ENCODE data around the gene SEZ6L.

SEZ6L gene

DNA sequence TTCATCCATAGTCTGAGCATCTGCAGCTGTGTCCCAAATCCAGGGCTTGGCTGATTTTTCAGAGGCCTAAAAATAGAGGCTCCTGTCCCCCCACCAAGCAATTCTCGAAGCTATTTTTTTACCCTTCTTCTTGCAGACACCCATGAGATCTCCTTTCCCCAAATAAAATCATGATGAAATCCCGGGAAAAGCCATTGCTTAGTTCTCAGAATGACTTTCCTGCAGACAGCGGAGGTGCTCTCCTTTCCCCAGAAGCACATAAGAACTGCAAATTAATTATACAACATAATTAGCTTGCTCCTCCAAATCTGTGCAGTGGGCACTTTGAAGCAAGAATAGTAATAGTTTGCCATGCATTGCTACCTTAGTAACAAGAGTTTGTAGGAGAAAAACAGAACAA lies 176.2 kb downstream of the SEZ6L start:
- no peak for DNase-seq

DNA sequence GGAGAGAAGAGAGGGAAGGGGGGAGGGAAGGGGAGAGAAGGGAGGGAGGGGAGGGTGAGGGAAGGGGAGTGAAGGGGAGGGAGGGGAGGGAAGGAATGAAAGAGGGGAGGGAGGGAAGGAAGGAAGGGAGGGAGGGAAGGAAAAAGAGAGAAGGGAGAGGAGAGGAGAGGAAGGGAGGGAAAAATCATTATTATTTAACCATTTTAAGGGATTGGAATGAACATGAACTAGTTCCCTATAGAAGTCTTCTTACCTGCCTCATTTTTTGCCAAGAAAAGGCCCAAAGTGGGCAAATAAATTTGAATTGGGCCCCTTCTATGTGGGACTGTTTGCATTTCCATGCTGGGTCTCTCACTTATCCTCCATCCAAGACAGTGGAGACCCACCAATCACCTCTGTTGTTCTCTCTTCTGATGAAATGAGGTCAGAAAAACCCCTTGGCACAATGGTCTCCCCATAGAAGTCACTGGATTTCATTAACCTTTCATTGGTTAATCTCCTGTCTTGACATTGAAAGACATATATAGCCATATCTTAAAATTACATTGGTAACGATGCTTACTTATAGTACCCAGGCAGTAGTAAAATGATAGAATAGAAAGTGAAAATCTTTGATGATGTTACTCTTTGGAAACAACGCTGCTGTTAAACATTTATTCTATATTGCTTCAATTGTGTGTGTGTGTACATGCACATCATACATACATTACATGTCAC lies 179.7 kb downstream of the SEZ6L start:
- no peak for DNase-seq

DNA sequence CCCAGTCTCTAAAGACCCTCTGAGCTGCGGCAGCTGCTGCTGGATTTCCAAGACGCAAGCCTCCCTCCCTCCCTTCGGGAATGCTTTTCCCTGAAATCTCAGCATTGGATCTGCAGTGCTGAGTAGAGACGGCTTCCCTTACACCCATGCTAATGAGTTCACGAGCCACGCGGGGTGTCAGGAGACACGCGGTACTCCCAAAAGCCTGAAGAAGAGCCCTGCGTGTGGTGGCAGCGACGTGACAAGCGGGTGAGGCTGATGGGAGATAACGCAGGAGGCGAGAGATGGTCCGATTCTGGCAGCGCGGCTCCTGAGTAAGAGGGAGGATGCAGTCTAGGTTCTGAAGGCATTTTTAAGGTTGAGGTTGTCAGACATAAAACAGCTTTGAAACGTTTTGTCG lies 185.4 kb downstream of the SEZ6L start:
- DNase-seq = no peak

DNA sequence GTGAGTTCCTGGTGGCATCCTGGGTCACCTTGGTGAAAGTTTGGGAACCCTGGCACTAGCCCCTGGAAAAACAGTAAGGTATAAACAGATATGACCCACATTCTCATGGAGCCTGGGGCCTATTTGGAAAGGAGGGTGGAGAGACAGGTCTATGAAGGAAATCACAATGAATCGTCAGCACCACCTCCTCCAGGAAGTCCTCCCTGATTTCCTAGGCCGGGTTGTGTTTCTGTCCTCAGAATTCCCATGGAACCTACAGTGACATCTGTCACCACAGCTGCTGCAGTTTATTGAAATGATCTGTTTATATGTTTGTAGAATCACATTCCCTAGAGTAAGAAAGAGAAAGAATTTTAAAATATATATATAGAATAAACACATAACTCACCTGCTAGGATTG lies 188.0 kb downstream of the SEZ6L start:
- no peak for DNase-seq

DNA sequence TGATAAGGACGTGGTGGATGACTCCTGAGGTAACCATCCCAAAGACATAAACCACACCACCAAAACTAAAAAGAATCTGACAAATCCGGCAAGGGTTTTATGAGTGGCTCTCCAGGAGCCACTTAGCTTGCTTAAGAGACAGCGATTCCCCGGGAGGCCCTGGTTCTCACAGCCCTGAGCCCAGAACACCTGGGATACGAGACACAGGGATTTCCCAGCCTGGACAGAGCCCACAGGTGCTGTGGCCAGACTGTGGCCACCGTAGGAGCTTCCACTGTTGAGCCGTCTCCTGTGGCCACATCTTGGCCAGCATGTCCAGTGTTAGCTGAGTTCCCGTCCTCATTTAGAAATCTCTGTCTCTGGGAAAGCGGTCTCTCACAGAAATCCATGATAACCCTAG lies 188.6 kb downstream of the SEZ6L start:
- DNase-seq = no peak

DNA sequence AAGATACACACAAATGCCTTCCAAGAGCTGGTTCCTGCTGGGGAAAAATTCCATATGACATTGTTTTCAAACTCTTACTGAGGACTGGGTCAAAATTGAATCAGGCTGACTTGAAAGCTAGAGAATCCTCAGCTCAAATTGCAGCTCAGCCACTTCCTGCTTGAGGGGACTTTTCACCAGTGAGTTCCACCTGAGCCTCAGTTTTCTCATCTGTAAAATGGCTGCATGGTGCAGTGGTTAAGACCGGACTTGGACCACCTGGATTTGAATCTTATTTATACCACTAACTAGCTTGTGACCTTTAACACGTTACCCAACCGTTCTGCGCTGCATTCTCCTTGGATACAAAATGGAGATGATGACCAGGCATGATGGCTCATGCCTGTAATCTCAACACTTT lies 189.9 kb downstream of the SEZ6L start:
- no peak for DNase-seq

GRCh38 chr22:26360169-26360885 lies 191.1 kb downstream of the SEZ6L start:
- DNase-seq = peak; percentile 18

DNA sequence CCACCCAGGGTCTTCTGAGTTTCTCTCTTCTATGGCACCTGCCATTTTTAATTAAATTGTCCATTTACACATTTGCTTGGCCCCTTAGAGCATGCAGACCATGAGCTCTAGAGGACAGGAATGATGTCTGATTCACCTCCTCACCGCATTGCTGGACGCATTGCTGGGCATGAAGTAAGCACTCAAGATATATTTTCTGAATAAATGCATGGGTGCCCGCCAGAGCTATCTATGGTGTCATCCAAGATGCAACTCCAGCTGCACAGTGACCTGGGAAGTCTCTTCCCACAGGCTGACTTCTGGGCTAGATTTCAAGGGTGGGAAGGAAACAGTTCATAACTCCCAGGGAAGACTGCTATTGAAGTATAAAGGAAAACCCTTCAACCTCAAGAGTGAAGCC lies 193.2 kb downstream of the SEZ6L start:
- DNase-seq = no peak

- peak; percentile 71 for DNase-seq
Measured at GRCh38 chr22:26364066-26365015, 195.1 kb downstream of the SEZ6L start.

DNA sequence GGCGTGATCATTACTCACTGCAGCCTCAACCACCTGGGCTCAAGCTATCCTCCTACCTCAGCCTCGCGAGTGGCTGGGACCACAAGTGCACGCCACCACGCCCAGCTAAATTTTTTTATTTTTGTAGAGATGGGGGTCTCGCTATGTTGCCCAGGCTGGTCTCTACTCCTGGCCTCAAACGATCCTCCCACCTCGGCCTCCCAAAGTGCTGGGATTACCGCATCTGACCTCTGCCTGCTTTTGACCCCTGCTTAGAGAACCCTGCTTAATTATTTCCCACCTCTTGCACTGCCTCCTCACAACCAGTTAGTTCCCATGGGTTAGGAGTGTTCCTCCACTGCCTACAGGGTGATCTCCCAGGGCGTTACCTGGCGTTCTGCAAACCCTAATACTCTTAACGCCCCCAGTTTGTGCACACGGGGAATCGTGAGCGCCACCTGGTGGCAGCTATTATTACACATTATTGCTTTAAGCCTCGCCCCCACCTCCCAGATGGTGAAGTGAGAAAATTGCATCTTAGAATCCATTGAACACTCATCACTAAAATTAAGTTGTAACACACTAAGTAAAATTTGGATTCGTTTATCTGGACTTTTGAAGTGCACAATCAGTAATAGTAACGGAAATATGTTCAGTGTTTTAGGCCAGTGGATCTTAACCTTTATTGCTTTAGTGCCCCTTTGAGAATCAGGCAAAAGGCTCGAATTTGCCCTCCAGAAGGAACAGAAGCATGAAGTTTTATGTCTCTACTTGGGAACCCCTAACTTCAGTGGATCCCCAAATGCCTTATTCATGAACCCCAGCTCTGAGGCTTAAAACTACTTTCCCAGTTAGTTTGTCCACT lies 198.4 kb downstream of the SEZ6L start:
- peak; percentile 39 for DNase-seq

DNA sequence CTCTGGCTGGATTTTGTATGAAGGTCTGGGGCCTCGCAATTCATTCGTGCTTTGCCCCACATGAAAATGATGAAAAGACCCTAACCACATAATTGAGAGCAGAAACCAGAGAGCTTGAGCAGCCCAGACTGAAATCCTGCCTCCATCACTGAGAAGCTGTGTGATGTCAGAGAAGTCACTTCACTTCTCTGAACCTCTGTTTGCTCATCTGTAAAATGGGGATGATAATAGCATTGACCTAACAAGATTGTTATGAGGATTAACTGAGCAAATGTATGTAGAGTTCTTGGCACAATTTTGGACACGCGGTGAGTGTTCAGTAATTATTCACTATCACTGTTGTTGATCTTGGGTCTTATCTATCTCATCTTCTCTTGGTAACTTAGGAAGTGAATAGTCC lies 203.6 kb downstream of the SEZ6L start:
- DNase-seq = no peak

DNA sequence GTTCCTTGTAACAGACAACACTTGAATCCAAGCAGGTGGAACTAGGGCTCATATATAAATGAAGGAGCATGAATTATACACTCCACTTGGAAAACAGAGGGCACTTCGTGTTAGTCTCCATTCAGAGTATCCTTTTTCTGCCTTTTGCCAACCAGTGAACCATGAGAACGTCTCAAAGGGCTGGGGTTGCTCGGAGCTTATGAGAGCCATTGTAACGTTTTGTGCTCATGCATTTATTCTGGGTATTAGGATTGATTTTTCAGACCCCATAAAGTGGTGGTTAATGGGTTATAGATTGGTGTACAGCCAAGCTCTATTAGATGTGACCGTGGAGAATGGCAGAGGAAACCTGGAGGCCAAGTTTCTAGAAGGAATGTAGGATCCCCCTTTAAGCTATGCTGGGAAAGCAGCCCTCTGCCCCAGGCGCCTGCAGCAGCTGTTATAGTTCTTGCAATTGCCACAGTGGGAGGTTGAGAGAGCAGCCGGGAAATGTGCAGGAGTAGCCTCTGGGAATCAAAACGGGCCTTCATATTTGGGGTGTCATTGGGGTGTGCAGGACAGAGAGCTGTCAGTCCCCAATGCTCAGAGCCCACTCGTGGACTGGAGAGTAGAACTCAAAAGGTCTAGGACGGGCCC lies 205.2 kb downstream of the SEZ6L start:
- DNase-seq = no peak

- DNase-seq = no peak
Measured at GRCh38 chr22:26377170-26377830, 208.0 kb downstream of the SEZ6L start.

- DNase-seq = no peak
Measured at GRCh38 chr22:26380072-26380830, 211.0 kb downstream of the SEZ6L start.

- DNase-seq = no peak
Measured at GRCh38 chr22:26382782-26383181, 213.5 kb downstream of the SEZ6L start.

DNA sequence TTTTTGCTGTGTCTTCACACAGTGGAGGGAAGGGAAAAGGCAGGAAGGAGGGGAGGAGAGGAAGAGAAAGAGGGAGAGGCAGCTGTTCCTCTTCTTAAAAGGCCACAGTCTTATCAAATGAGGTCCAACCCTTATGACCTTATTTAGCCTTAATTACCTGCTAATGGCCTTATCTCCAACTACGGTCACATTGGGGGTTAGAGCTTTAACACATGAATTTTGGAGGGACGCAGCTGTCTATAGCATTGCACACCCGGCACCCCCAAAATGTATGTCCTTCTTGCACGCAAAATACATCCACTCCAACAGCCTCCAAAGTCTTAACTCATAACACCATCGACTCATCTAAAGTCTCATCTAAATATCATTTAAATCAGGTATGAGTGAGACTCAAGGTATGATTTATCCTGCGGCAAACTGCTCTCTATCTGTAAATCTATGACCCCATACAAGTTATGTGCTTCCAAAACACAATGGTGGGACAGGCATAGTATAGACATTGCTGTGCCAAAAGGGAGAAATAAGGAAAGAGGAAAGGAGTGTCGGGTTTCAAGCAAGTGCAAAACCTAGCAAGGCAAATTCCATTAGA lies 214.8 kb downstream of the SEZ6L start:
- DNase-seq = no peak

DNA sequence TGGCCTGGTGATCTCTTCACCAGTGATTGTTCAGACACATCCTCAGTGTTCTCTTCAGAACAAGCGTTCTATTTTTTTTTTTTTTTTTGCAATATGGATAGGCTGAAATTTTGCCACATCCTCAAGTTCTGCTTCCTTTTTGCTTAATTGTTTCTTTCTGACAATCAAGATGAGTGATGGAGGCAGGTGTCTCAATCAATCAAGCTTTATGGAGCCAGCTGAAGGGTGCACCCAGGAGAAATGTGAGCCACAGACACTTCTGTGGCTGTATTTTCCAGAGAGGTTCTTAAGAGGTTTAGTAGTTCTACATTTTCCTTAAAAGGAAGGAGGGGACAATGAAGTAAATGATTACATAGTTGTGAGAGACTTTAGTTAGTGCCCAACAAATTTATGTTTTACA lies 215.9 kb downstream of the SEZ6L start:
- no peak for DNase-seq

- DNase-seq = no peak
Measured at GRCh38 chr22:26389125-26389524, 219.9 kb downstream of the SEZ6L start.

DNA sequence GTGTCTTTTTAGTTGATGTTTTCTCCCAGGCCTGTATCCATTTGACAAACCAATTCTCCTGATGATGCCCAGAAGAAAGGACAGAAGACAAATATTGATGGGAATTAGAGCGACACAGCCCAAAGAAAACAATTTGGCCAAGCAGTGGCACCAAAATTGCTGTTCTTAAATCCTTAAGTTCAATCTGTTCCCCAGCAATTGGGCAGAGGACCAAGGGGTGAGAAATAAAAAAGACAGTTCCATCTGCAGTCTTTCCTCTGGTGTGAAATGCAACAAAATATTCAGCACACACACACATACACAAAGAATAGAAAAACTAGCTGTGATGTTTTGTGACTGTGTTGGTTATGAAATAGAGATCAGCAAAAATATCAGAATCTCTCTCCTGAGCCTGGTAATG lies 221.8 kb downstream of the SEZ6L start:
- DNase-seq = no peak

GRCh38 chr22:26391623-26392022 lies 222.4 kb downstream of the SEZ6L start:
- no peak for DNase-seq

Data from amniotic stem cell (primary cell).